ENCODE measurements around the gene SFTA2.
A peak's percentile ranks its signal among the peaks of the same experiment; 100 is the strongest.
"Not testable (repeated sequence)": the region's sequence is repeated elsewhere in the genome, so short reads cannot be mapped to it uniquely, and the experiment has no call there.

The SFTA2 gene

GRCh38 chr6:30942338-30943060 is 10.5 kb upstream of the SFTA2 start:
- DNase-seq, result peak; percentile 45

- DNase-seq, result no peak
Measured at GRCh38 chr6:30940361-30940986, 8.5 kb upstream of the SFTA2 start, which contains the start of gene MUCL3. Gene MUCL3, plus strand, starts transcription at chr6:30940973. Its CDS starts 27 bp downstream, at chr6:30941000.

- no peak for DNase-seq
Measured at GRCh38 chr6:30939473-30939872, 7.5 kb upstream of the SFTA2 start.

- DNase-seq, result no peak
Measured at GRCh38 chr6:30938730-30939129, 6.8 kb upstream of the SFTA2 start.

GRCh38 chr6:30937265-30937664 is 5.3 kb upstream of the SFTA2 start:
- no peak for DNase-seq

- DNase-seq, result peak; percentile 55
Measured at GRCh38 chr6:30935018-30935417, 3.0 kb upstream of the SFTA2 start.

GRCh38 chr6:30932665-30933365 is 845 bp upstream of the SFTA2 start:
- DNase-seq, result no peak

- no peak for DNase-seq
Measured at GRCh38 chr6:30931272-30931671, 698 bp downstream of the SFTA2 start.

- no peak for DNase-seq
Measured at GRCh38 chr6:30930506-30930905, 1.5 kb downstream of the SFTA2 start.

GRCh38 chr6:30928677-30929076 is 3.3 kb downstream of the SFTA2 start:
- DNase-seq, result no peak

- DNase-seq, result not testable (repeated sequence)
Measured at GRCh38 chr6:30927080-30927479, 4.9 kb downstream of the SFTA2 start.

GRCh38 chr6:30926644-30927043 is 5.3 kb downstream of the SFTA2 start:
- no peak for DNase-seq

- not testable (repeated sequence) for DNase-seq
Measured at GRCh38 chr6:30924040-30924627, 7.8 kb downstream of the SFTA2 start.

GRCh38 chr6:30922447-30922852 is 9.5 kb downstream of the SFTA2 start:
- no peak for DNase-seq

GRCh38 chr6:30918670-30919069 is 13.3 kb downstream of the SFTA2 start:
- DNase-seq, result peak; percentile 76

GRCh38 chr6:30917487-30917886 is 14.5 kb downstream of the SFTA2 start:
- DNase-seq, result no peak

- no peak for DNase-seq
Measured at GRCh38 chr6:30917041-30917440, 14.9 kb downstream of the SFTA2 start.

- peak; percentile 87 for DNase-seq
Measured at GRCh38 chr6:30915591-30915946, 16.4 kb downstream of the SFTA2 start.

GRCh38 chr6:30914854-30915590 is 16.9 kb downstream of the SFTA2 start:
- peak; percentile 40 for DNase-seq

- peak; percentile 93 for DNase-seq
Measured at GRCh38 chr6:30914076-30914853, 17.7 kb downstream of the SFTA2 start, which contains the start of gene VARS2. Gene VARS2, plus strand, starts transcription at chr6:30914238. Its CDS starts 599 bp downstream, at chr6:30914837.

GRCh38 chr6:30913721-30914075 is 18.3 kb downstream of the SFTA2 start:
- peak; percentile 11 for DNase-seq

Data from hematopoietic multipotent progenitor cell treated with erythropoietin and hydrocortisone succinate and interleukin-3 and kit ligand, for 6 days (in vitro differentiated cells).